ENCODE results near the gene NFIX. TPM values are rescaled to one million over a fixed set of nuclear protein-coding genes. Genes with fewer than 3 reads are reported as not detected.
A peak's percentile ranks its signal among the peaks of the same experiment; 100 is the strongest.

The NFIX gene
- total RNA-seq, 2 experiments from 2014 or later: 6.2 to 6.4 TPM

GRCh38 chr19:13013649-13014048 lies 18.4 kb downstream of the NFIX start:
- Mint-ChIP-seq H3K27ac (no peak overlapping the region), H3K9me3 (no peaks in the 10 kb centered on the region), H3K4me3 (peak overlapping the region; percentile 73), H3K27me3 (ENCODE audit: low read depth) (peaks cover 40% of the 10 kb centered on the region), H3K4me1 (ENCODE audit: low read depth) (peaks cover 22% of the 10 kb centered on the region), H3K36me3 (ENCODE audit: low read depth) (no peaks in the 10 kb centered on the region)
- intact Hi-C loops (cut with micrococcal nuclease): loop anchor here (1.0 to 5.0 kb wide), 6 partner anchors 10 to 159 kb away; partner anchors contain the start of genes CALR, IER2, NFIX and STX10
- CTCF ChIA-PET: interaction anchor here (0.6 to 2.6 kb wide), 15 partner anchors 8 to 1159 kb away, joined by 3 to 19 read pairs (median 4); no protein-coding TSS in a partner anchor
- DNase-seq: peak; percentile 26

DNA sequence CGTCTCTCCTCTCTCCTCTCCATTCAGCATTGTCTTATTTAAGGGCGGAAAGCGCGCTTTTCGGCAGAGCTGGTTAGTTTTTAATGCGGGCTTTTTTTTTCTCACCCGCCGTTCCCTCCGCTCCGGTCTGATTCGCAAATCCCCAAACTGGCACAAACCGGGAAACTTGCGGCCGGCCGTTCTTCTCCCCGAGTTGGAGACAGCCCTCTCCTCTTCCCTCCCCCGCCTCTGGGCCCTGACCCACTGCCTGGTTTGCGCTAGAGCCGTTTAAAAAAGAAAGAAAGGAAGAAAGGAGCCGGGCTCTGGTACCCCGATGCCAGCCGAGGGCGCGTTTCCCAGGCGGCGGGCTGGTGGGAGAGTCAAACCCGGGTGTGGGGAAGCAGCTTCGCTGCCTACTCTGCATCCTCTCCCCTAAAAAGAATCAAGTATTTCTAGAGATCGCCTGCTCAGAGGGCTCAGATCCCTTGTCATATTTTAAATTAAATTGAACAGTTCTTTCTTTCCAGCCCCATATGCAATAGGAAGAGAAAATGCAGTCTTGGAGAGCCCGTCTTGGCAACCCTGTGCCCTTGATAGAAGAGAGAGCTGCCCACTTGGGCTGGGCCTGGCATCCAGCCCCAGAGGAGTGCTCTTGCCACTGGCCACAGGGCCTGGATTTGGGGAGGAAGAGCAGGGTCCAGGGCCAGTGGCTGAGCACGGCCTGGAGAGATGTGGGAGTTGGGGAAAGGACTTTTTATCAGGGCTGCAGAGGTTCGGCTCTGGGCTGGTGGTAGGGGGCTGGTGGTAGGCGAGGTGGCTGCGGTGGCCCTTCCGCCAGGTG lies 19.0 kb downstream of the NFIX start:
- H3K36me3 Mint-ChIP-seq (ENCODE audit: low read depth): no peaks in the 10 kb centered on the region
- CTCF ChIA-PET: interaction anchor here (0.6 to 2.6 kb wide), 10 partner anchors 14 to 1159 kb away, joined by 3 to 19 read pairs (median 4); no protein-coding TSS in a partner anchor
- peak overlapping the region; percentile 73 for H3K4me3 Mint-ChIP-seq
- intact Hi-C loops (cut with micrococcal nuclease): loop anchor here (5.0 kb wide), 1 partner anchor 138 kb away; the partner anchor contains the start of genes IER2 and STX10
- peaks cover 38% of the 10 kb centered on the region for H3K27me3 Mint-ChIP-seq (ENCODE audit: low read depth)
- peak; percentile 25 for DNase-seq
- H3K4me1 Mint-ChIP-seq (ENCODE audit: low read depth): peaks cover 22% of the 10 kb centered on the region
- H3K9me3 Mint-ChIP-seq: no peaks in the 10 kb centered on the region
- peak overlapping the region; percentile 8 for H3K27ac Mint-ChIP-seq

- Mint-ChIP-seq H3K27ac (no peak overlapping the region), H3K4me3 (no peak overlapping the region), H3K9me3 (no peaks in the 10 kb centered on the region), H3K36me3 (ENCODE audit: low read depth) (no peaks in the 10 kb centered on the region), H3K27me3 (ENCODE audit: low read depth) (peaks cover 35% of the 10 kb centered on the region), H3K4me1 (ENCODE audit: low read depth) (peaks cover 23% of the 10 kb centered on the region)
- CTCF ChIA-PET: interaction anchor here (2.2 to 2.6 kb wide), 2 partner anchors 19 to 46 kb away, joined by 11 to 12 read pairs; no protein-coding TSS in a partner anchor
- DNase-seq: no peak
- intact Hi-C loops (cut with micrococcal nuclease): loop anchor here (5.0 kb wide), 1 partner anchor 137 kb away; the partner anchor contains the start of genes IER2 and STX10
These were observed 19.6 kb downstream of the NFIX start for GRCh38 chr19:13014921-13015280.

- Mint-ChIP-seq H3K9me3 (no peaks in the 10 kb centered on the region), H3K36me3 (ENCODE audit: low read depth) (no peaks in the 10 kb centered on the region), H3K27me3 (ENCODE audit: low read depth) (peaks cover 30% of the 10 kb centered on the region), H3K27ac (no peak overlapping the region), H3K4me3 (no peak overlapping the region), H3K4me1 (ENCODE audit: low read depth) (peaks cover 25% of the 10 kb centered on the region)
- CTCF ChIA-PET: interaction anchor here (0.6 to 2.6 kb wide), 5 partner anchors 17 to 79 kb away, joined by 3 to 11 read pairs (median 4); no protein-coding TSS in a partner anchor
- no peak for DNase-seq
- intact Hi-C loops (cut with micrococcal nuclease): no loop called here
These were observed 20.3 kb downstream of the NFIX start for GRCh38 chr19:13015361-13016223.

GRCh38 chr19:13016245-13016627 lies 21.0 kb downstream of the NFIX start:
- no peaks in the 10 kb centered on the region for H3K9me3 Mint-ChIP-seq
- intact Hi-C loops (cut with micrococcal nuclease): no loop called here
- DNase-seq: no peak
- no peak overlapping the region for H3K4me3 Mint-ChIP-seq
- CTCF ChIA-PET: interaction anchor here (0.8 to 1.4 kb wide), 3 partner anchors 16 to 78 kb away, joined by 3 to 4 read pairs (median 4); no protein-coding TSS in a partner anchor
- peaks cover 23% of the 10 kb centered on the region for H3K4me1 Mint-ChIP-seq (ENCODE audit: low read depth)
- peaks cover 26% of the 10 kb centered on the region for H3K27me3 Mint-ChIP-seq (ENCODE audit: low read depth)
- no peaks in the 10 kb centered on the region for H3K36me3 Mint-ChIP-seq (ENCODE audit: low read depth)
- no peak overlapping the region for H3K27ac Mint-ChIP-seq

DNA sequence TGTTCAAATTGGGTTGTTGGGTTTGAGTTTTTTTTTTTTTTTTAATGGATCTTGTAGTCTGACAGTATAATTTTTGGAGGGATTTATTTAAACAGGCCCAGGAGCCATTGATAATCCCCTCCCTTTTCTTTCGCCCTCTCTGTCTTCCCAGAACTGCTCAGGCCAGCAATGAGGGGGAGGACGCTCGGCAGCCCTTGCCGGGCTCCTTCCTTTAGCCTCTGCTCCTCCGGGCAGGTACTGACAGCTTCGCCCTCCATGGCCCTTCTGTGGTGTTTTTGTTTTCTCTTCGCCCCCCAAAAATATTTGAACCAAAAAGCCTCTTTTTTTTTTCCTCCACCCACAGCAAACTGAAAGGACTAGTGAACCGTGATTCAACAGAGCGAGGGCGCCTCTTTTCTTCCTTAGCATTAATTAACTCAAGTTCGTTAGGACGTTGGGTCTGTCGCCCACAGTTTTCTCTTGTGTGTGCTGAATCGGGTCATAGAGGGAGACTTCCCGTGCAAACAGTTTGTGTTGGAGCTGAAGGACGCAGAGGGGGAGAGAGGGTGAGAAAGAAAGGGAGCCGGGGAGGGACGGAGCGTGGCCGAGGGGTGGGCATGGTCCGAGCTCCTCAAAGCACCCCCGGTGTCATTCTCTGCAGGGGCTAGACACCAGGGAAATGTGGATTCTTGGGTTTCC lies 21.5 kb downstream of the NFIX start:
- H3K27me3 Mint-ChIP-seq (ENCODE audit: low read depth): peaks cover 22% of the 10 kb centered on the region
- H3K4me3 Mint-ChIP-seq: no peak overlapping the region
- H3K27ac Mint-ChIP-seq: no peak overlapping the region
- CTCF ChIA-PET: interaction anchor here (0.8 to 1.4 kb wide), 3 partner anchors 51 to 77 kb away, joined by 3 to 4 read pairs (median 3); no protein-coding TSS in a partner anchor
- no peak for DNase-seq
- H3K4me1 Mint-ChIP-seq (ENCODE audit: low read depth): peaks cover 19% of the 10 kb centered on the region
- intact Hi-C loops (cut with micrococcal nuclease): no loop called here
- no peaks in the 10 kb centered on the region for H3K9me3 Mint-ChIP-seq
- H3K36me3 Mint-ChIP-seq (ENCODE audit: low read depth): no peaks in the 10 kb centered on the region

DNA sequence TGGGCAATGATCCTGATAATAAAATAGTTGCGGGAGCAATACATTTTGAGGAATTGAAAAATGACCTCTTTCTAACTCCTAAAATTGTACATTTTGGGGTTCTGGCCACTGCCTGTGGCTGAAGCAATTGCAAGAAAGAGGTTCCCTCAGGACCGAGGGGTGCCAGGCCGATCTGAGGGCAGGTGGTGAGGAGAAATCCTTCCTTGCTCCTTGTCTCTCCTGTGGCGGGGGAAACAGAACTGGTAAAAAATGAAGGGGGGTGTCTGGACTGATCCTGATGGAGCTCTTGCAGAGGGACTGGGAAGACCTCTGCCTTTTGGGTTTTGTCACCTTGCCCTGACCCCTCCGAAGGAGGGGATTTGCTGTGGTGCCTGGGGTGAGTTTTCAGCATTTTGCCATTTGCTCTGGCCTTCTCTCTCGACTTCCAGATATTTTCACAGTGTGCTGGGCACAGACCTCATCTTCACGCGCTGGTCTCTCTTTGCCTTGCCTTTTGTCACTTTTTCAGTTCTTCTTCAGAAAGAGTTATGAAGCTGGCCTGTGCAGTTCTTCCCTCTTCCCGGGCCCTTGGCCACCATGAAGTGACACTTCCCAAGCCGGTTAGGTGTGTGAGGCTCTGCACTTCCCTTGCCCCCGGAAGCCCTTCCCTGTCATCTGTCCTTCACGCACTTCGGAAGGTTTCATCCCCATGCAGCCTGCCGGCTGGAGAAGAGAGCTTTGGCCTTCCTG lies 22.2 kb downstream of the NFIX start:
- DNase-seq: no peak
- Mint-ChIP-seq H3K9me3 (no peaks in the 10 kb centered on the region), H3K27me3 (ENCODE audit: low read depth) (peaks cover 18% of the 10 kb centered on the region), H3K36me3 (ENCODE audit: low read depth) (no peaks in the 10 kb centered on the region), H3K4me1 (ENCODE audit: low read depth) (peaks cover 21% of the 10 kb centered on the region), H3K4me3 (no peak overlapping the region), H3K27ac (no peak overlapping the region)
- CTCF ChIA-PET: interaction anchor here (1.2 to 1.3 kb wide), 2 partner anchors 44 to 52 kb away, joined by 3 read pairs; no protein-coding TSS in a partner anchor
- intact Hi-C loops (cut with micrococcal nuclease): no loop called here

DNA sequence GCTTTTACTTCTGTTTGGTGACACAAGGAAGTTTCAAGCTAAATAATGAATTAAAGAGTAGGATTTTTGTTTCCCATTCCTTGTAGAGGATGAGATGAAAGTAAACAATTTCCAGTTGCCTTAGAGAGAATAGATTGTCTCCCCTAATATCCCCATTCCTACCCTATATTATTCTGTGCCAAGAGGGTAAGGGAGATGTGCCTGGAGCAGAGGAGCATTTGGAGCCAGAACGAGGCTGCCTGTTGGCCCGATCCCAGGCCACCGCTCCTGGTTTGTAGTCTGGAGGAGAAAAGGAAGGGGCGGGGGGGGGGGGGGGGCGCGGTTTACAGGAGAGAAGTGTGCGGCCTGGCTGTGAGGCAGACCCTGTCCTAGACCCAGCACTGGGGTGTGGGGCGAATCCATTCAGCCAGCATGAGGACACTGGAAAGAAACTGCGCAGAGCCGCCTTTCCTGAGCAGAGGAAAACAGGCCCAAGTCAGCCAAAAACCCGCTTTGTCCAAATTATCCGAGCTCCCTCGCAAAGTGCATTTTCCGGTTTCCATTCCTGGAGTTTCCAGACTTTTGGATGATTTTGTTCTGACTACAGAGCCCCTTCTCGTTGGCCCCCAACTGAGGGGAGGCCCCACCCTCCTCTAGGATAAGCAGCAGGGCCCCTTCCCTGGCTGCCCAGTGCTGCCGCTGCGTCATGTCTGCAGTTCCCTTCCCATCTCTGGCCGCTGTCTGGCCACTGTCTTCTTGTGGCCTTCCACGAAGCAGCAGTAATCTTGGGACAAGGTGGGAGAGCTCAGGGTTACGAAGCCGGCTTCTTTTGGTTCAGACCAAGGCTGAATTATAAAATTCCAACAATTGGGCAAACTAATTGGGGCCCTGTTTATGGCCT lies 23.0 kb downstream of the NFIX start:
- H3K27me3 Mint-ChIP-seq (ENCODE audit: low read depth): peaks cover 12% of the 10 kb centered on the region
- DNase-seq: no peak
- CTCF ChIA-PET: interaction anchor here (1.2 to 1.3 kb wide), 2 partner anchors 43 to 53 kb away, joined by 3 read pairs; no protein-coding TSS in a partner anchor

DNA sequence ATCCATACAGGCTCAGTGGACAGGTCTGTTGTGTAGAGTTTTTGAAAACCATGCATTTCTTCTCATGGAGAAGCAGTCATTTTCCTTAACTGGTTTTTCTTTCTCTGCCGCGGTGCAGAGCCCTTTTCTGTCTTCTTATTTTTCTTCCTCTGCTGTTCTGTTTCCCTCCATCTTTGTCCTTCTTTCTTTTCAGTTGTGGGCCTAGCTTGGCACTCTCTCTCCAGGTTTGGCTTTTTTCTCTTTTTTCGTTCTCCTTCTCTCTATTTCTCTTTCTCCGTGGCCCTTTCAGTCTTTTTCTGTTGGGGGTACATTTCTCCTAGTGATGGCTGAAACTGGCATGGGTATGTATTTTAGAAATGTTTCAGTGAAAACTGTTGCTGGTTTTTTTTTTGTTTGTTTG lies 24.1 kb downstream of the NFIX start:
- DNase-seq: no peak
- Mint-ChIP-seq H3K36me3 (ENCODE audit: low read depth) (peaks cover 2% of the 10 kb centered on the region), H3K9me3 (no peaks in the 10 kb centered on the region), H3K27ac (no peak overlapping the region), H3K4me1 (ENCODE audit: low read depth) (peaks cover 24% of the 10 kb centered on the region), H3K4me3 (no peak overlapping the region), H3K27me3 (ENCODE audit: low read depth) (peaks cover 13% of the 10 kb centered on the region)
- CTCF ChIA-PET: no interaction called here
- intact Hi-C loops (cut with micrococcal nuclease): no loop called here

More for the DNA sequence above, 23.0 kb downstream of the NFIX start:
- H3K4me3 Mint-ChIP-seq: no peak overlapping the region
- H3K36me3 Mint-ChIP-seq (ENCODE audit: low read depth): no peaks in the 10 kb centered on the region
- no peak overlapping the region for H3K27ac Mint-ChIP-seq
- H3K4me1 Mint-ChIP-seq (ENCODE audit: low read depth): peaks cover 25% of the 10 kb centered on the region
- H3K9me3 Mint-ChIP-seq: no peaks in the 10 kb centered on the region
- intact Hi-C loops (cut with micrococcal nuclease): no loop called here

DNA sequence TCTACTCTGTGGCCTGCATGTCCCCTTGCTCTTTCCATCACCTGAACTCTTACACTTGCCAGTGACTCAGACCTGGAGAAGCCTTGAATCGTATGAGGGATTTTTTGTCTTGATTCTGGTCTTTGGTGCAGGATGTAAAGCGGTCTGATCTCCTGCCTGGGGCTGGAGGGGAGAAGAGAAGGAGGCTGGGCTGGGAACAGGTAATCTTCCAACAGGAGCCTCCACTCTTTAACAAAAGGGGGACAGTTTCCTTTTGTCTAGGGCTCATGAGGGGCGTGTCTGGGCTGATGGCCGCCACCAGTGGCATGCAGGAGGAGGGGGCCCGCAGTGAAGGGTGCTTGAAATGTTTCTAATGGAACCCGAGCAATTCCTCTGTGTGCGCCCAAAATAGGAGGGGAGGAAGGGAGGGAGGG lies 24.7 kb downstream of the NFIX start:
- Mint-ChIP-seq H3K27me3 (ENCODE audit: low read depth) (peaks cover 10% of the 10 kb centered on the region), H3K4me3 (no peak overlapping the region), H3K4me1 (ENCODE audit: low read depth) (peaks cover 22% of the 10 kb centered on the region), H3K36me3 (ENCODE audit: low read depth) (peaks cover 6% of the 10 kb centered on the region), H3K9me3 (no peaks in the 10 kb centered on the region), H3K27ac (no peak overlapping the region)
- CTCF ChIA-PET: no interaction called here
- intact Hi-C loops (cut with micrococcal nuclease): no loop called here
- DNase-seq: no peak
